A549 (cell line): ENCODE measurements around the gene CTNNA1. TPM values are rescaled to one million over a fixed set of nuclear protein-coding genes. Genes with fewer than 3 reads are reported as not detected.

Experiments
- ATAC-seq, 2 experiments: fragments of 200-7000 bp in 1 of 2; fragments of >200 bp in 1 of 2; cut with Nextera tagmentation in 1 of 2; cut with Tn5 transposase in 1 of 2; 3 replicates each; pipeline versions ENCODE4 v1.8.0 to v1.9.1; 2018 to 2020; ENCODE audit warnings: mild to moderate bottlenecking in 1 of 2, moderate library complexity in 1 of 2
- CTCF ChIA-PET: fragments of 300-600 bp; sonication (Branson Sonifier 250); formaldehyde crosslinking; extraction: SDS; loops from one replicate; lab custom pipeline; 2021; ENCODE audit warnings: antibody characterized with exemption, inconsistent platforms; lab: Yijun Ruan, JAX
- POLR2A ChIA-PET: fragments of 350-600 bp; formaldehyde crosslinking; extraction: SDS; loops from one replicate; lab custom pipeline; 2021; ENCODE audit warnings: antibody characterized with exemption, inconsistent platforms; lab: Yijun Ruan, JAX
- DNase-seq, 2 experiments: peaks; one replicate each; pipeline versions ENCODE4 v3.0.0 to v3.0.0-alpha.2; 2011 to 2016; ENCODE audit warnings: low read depth in 1 of 2, low spot score in 1 of 2
- FAIRE-seq: peaks from 2 replicates; lab custom pipeline; 2011; peaks lifted over from hg19 to GRCh38; lab: Jason Lieb, UNC
- H3K27ac ChIP-seq, 2 experiments: fragments of >200 bp; sonication (Bioruptor Twin); formaldehyde crosslinking; 3 replicates each; pipeline ENCODE4 v1.5.1; 2016 to 2017
- H3K4me1 ChIP-seq: fragments of >200 bp; sonication (Bioruptor Twin); formaldehyde crosslinking; 3 replicates; pipeline ENCODE4 v1.6.1; 2016
- H3K4me2 ChIP-seq: fragments of >200 bp; sonication (Bioruptor Twin); formaldehyde crosslinking; 3 replicates; pipeline ENCODE4 v1.6.1; 2016
- H3K4me3 ChIP-seq: fragments of >200 bp; sonication (Bioruptor Twin); formaldehyde crosslinking; 3 replicates; pipeline ENCODE4 v1.5.1; 2016
- H3K9me3 ChIP-seq: fragments of >200 bp; sonication (Bioruptor Twin); formaldehyde crosslinking; 3 replicates; pipeline ENCODE4 v1.6.1; 2016
- BHLHE40 ChIP-seq: IDR thresholded peaks from 2 replicates; pipeline ENCODE4 v1.6.1; 2012; ENCODE audit warnings: low read depth, low read length, inconsistent platforms
- CBX2 ChIP-seq: fragments of 200-600 bp; sonication (generic); IDR thresholded peaks from 2 replicates; pipeline ENCODE4 v1.6.1; 2016; ENCODE audit warnings: low read depth, mild to moderate bottlenecking, borderline replicate concordance
- CBX8 ChIP-seq: fragments of 200-600 bp; sonication (generic); IDR thresholded peaks from 2 replicates; pipeline ENCODE4 v1.6.1; 2016
- CEBPB ChIP-seq, 2 experiments: fragments of >200 bp in 1 of 2; sonication (Bioruptor Twin) in 1 of 2; formaldehyde crosslinking in 1 of 2; IDR thresholded peaks; 2 replicates each; pipeline ENCODE4 v1.6.1; 2012 to 2016
- EHMT2 ChIP-seq: fragments of 200-600 bp; sonication (generic); IDR thresholded peaks from 2 replicates; pipeline ENCODE4 v1.6.1; 2016; ENCODE audit warnings: antibody characterized with exemption, low read depth, mild to moderate bottlenecking, moderate library complexity
- EP300 ChIP-seq, 2 experiments: fragments of >200 bp; sonication (Bioruptor Twin); formaldehyde crosslinking; IDR thresholded peaks; 2 replicates in 1 of 2; 3 replicates in 1 of 2; pipeline ENCODE4 v1.6.1; 2016 to 2017
- ESRRA ChIP-seq: fragments of 150-350 bp; IDR thresholded peaks from 2 replicates; pipeline ENCODE4 v1.6.1; 2014; ENCODE audit warnings: mild to moderate bottlenecking, low read length, borderline replicate concordance
- FOSB ChIP-seq: fragments of 250-450 bp; sonication (Bioruptor Pico); IDR thresholded peaks from 2 replicates; pipeline ENCODE4 v1.5.0; 2020; ENCODE audit warnings: mild to moderate bottlenecking, moderate library complexity
- GATA3 ChIP-seq: IDR thresholded peaks from 2 replicates; pipeline ENCODE4 v1.6.1; 2012; ENCODE audit warnings: borderline replicate concordance
- HDAC2 ChIP-seq: fragments of 200-600 bp; sonication (generic); IDR thresholded peaks from 2 replicates; pipeline ENCODE4 v1.6.1; 2016
- HEYL ChIP-seq: fragments of 250-450 bp; sonication (Bioruptor Pico); IDR thresholded peaks from 2 replicates; pipeline ENCODE4 v1.8.0; 2021; ENCODE audit warnings: mild to moderate bottlenecking, moderate library complexity
- HOXB13 ChIP-seq: fragments of 250-450 bp; sonication (Bioruptor Pico); IDR thresholded peaks from 2 replicates; pipeline ENCODE4 v1.5.0; 2020; ENCODE audit warnings: low read depth, mild to moderate bottlenecking, moderate library complexity
- JUN ChIP-seq, 2 experiments: fragments of >200 bp; sonication (Bioruptor Twin); formaldehyde crosslinking; IDR thresholded peaks; 2 replicates in 1 of 2; 3 replicates in 1 of 2; pipeline ENCODE4 v1.6.1; 2016 to 2017
- JUNB ChIP-seq: fragments of >200 bp; sonication (Bioruptor Twin); formaldehyde crosslinking; IDR thresholded peaks from 2 replicates; pipeline ENCODE4 v1.6.1; 2016
- KDM1A ChIP-seq: fragments of 200-600 bp; sonication (generic); IDR thresholded peaks from 2 replicates; pipeline ENCODE4 v1.6.1; 2016; ENCODE audit warnings: low read depth, mild to moderate bottlenecking
- MAZ ChIP-seq: fragments of 150-350 bp; IDR thresholded peaks from 2 replicates; pipeline ENCODE4 v1.6.1; 2014; ENCODE audit warnings: antibody characterized with exemption, low read depth, low read length, borderline replicate concordance
- MYC ChIP-seq: IDR thresholded peaks from 2 replicates; pipeline ENCODE4 v1.6.1; 2012; ENCODE audit warnings: mild to moderate bottlenecking, inconsistent platforms, low read length, improper control_type of control experiment, borderline replicate concordance
- NFE2L2 ChIP-seq: fragments of 150-350 bp; conservative IDR thresholded peaks from 2 replicates; pipeline ENCODE4 v1.6.1; 2014; ENCODE audit warnings: low read length
- NPAS2 ChIP-seq: fragments of 250-450 bp; sonication (Bioruptor Pico); IDR thresholded peaks from 2 replicates; pipeline ENCODE4 v1.8.0; 2022; ENCODE audit warnings: mild to moderate bottlenecking, moderate library complexity, borderline replicate concordance
- RCOR1 ChIP-seq: fragments of 150-350 bp; IDR thresholded peaks from 2 replicates; pipeline ENCODE4 v1.6.1; 2014; ENCODE audit warnings: antibody characterized with exemption, low read length, low read depth
- RNF2 ChIP-seq: fragments of 200-600 bp; sonication (generic); IDR thresholded peaks from 2 replicates; pipeline ENCODE4 v1.6.1; 2016; ENCODE audit warnings: low read depth, mild to moderate bottlenecking, antibody characterized with exemption, moderate library complexity, borderline replicate concordance
- TFCP2L1 ChIP-seq: fragments of 250-450 bp; sonication (Bioruptor Pico); IDR thresholded peaks from 2 replicates; pipeline ENCODE4 v1.5.0; 2021; ENCODE audit warnings: mild to moderate bottlenecking
- TP53 ChIP-seq: fragments of 250-450 bp; sonication (Bioruptor Pico); IDR thresholded peaks from 2 replicates; pipeline ENCODE4 v1.5.0; 2021; ENCODE audit warnings: mild to moderate bottlenecking, moderate library complexity
- ZFP36 ChIP-seq: fragments of 450-650 bp; IDR thresholded peaks from 2 replicates; pipeline ENCODE4 v1.6.1; 2014; ENCODE audit warnings: borderline replicate concordance; ENCODE audit not compliant: partially characterized antibody
- ZNF302 ChIP-seq: fragments of 250-450 bp; sonication (Bioruptor Pico); IDR thresholded peaks from 2 replicates; pipeline ENCODE4 v1.9.0; 2021; ENCODE audit warnings: inconsistent platforms, mild to moderate bottlenecking, moderate library complexity
- ZSCAN20 ChIP-seq: fragments of 250-450 bp; sonication (Bioruptor Pico); IDR thresholded peaks from 2 replicates; pipeline ENCODE4 v1.8.0; 2022; ENCODE audit warnings: mild to moderate bottlenecking, moderate library complexity
- WGBS: methylation state at CpG from one replicate; pipeline ENCODE4 v1.1.6; 2017; ENCODE audit errors: missing lambda C conversion rate; 5-methylcytosine and 5-hydroxymethylcytosine counted together
- polyA plus RNA-seq, 4 experiments: library from polyadenylated mRNA; depleted of rRNA in 3 of 4; stranded (reverse); fragments of >200 nt; fragmentation: RNase III in 1 of 4; extraction: RNeasy Plus Mini Kit Qiagen cat#74134 plus additional on column Dnase treatment in 1 of 4; gene quantifications; 2 replicates in 3 of 4; 3 replicates in 1 of 4; pipeline ENCODE4 v1.2.3, GENCODE V29; 2011 to 2017
- TF ChIP-seq, protein P1 (sequence below): IDR thresholded peaks from 2 replicates; pipeline ENCODE4 v1.6.1; 2012
- TF ChIP-seq, protein P2 (sequence below): fragments of 450-650 bp; IDR thresholded peaks from 2 replicates; pipeline ENCODE4 v1.6.1; 2014; ENCODE audit warnings: antibody characterized with exemption
- TF ChIP-seq, protein P3 (sequence below): fragments of 250-450 bp; sonication (Bioruptor Pico); IDR thresholded peaks from 2 replicates; pipeline ENCODE4 v1.5.0; 2020; ENCODE audit warnings: low read depth, mild to moderate bottlenecking, moderate library complexity
- TF ChIP-seq, protein P4 (sequence below): fragments of 150-350 bp; IDR thresholded peaks from 2 replicates; pipeline ENCODE4 v1.6.1; 2014; ENCODE audit warnings: low read depth, mild to moderate bottlenecking, low read length
- TF ChIP-seq, protein P5 (sequence below): fragments of >200 bp; sonication (Bioruptor Twin); formaldehyde crosslinking; IDR thresholded peaks from 3 replicates; pipeline ENCODE4 v1.6.1; 2016

CTNNA1 gene
- polyA plus RNA-seq, 2 of the 4 experiments (the other 2 are of a cell fraction) = 154 to 184 TPM

DNA sequence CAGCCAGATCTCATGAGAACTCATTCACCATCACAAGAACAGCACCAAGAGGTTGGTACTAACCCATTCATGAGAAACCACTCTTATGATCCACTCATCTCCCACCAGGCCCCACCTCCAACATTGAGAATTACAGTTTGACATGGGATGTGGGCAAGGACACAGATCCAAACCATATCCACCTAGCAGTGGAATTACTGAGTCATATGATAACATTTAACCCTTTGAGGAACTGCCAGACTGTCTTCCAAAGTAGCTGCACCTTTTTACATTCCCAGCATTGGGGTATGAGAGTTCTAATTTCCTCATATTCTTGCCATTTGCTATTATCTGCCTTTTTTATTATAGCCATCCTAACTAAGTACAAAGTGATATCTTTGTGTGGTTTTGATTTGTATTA lies 51.9 kb downstream of the CTNNA1 start:
- ChIA-PET CTCF (interaction anchor here (1.1 kb wide), 1 partner anchor 20 kb away, joined by 4 read pairs; no protein-coding TSS in a partner anchor), POLR2A (no interaction called here)
- no peak for TF ChIP-seq CBX2
- TF ChIP-seq KDM1A = no peak
- TF ChIP-seq RNF2 = no peak
- no peak for TF ChIP-seq JUN (IDR thresholded peaks at IDR 0.05)
- no peak for TF ChIP-seq JUNB
- TF ChIP-seq EP300 (IDR thresholded peaks at IDR 0.05) = no peak
- no peak for TF ChIP-seq MYC
- H3K9me3 ChIP-seq = peaks cover under 1% of the 10 kb centered on the region; the same call in 1 of the 3 replicates
- no peak overlapping the region for H3K4me2 ChIP-seq
- ATAC-seq (no peak), DNase-seq (no peak), FAIRE-seq (no peak)
- no peak overlapping the region for H3K27ac ChIP-seq
- H3K4me3 ChIP-seq = no peak overlapping the region
- no peaks in the 10 kb centered on the region for H3K4me1 ChIP-seq

DNA sequence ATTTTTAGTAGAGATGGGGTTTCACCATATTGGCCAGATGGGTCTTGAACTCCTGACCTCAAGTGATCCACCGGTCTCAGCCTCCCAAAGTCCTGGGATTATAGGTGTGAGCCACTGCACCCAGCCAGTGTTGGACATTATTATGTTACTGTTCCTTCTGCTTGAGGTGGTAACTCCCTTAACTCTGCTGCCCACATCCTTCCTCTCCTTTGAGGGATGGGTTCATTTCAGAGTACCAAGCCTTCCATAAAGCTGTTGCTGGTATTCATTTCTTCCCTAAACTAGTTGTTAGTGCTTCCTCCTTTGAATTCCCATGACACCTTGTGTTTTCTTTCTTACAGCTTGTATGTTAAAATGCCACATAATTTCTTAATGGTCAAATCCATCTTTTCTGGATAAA lies 54.0 kb downstream of the CTNNA1 start:
- POLR2A ChIA-PET = no interaction called here
- Histone ChIP-seq H3K4me1 (no peaks in the 10 kb centered on the region), H3K4me2 (no peak overlapping the region), H3K27ac (no peak overlapping the region)
- no peak for ATAC-seq
- TF ChIP-seq CEBPB (IDR thresholded peaks at IDR 0.05) (no peak), CBX8 (no peak), GATA3 (no peak), KDM1A (no peak), RNF2 (no peak), EHMT2 (no peak), RCOR1 (no peak), JUNB (no peak), FOSB (CRISPR knock-in tag) (no peak), ZNF302 (CRISPR knock-in tag) (no peak), ESRRA (no peak), ZSCAN20 (no peak), NPAS2 (CRISPR knock-in tag) (no peak), TFCP2L1 (CRISPR knock-in tag) (no peak), HEYL (no peak), BHLHE40 (no peak)
- TF ChIP-seq, protein P1, sequence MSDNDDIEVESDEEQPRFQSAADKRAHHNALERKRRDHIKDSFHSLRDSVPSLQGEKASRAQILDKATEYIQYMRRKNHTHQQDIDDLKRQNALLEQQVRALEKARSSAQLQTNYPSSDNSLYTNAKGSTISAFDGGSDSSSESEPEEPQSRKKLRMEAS = no peak
- TF ChIP-seq, protein P2, sequence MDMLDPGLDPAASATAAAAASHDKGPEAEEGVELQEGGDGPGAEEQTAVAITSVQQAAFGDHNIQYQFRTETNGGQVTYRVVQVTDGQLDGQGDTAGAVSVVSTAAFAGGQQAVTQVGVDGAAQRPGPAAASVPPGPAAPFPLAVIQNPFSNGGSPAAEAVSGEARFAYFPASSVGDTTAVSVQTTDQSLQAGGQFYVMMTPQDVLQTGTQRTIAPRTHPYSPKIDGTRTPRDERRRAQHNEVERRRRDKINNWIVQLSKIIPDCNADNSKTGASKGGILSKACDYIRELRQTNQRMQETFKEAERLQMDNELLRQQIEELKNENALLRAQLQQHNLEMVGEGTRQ = no peak
- TF ChIP-seq, protein P3, sequence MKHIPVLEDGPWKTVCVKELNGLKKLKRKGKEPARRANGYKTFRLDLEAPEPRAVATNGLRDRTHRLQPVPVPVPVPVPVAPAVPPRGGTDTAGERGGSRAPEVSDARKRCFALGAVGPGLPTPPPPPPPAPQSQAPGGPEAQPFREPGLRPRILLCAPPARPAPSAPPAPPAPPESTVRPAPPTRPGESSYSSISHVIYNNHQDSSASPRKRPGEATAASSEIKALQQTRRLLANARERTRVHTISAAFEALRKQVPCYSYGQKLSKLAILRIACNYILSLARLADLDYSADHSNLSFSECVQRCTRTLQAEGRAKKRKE (CRISPR knock-in tag) = no peak
- TF ChIP-seq, protein P4, sequence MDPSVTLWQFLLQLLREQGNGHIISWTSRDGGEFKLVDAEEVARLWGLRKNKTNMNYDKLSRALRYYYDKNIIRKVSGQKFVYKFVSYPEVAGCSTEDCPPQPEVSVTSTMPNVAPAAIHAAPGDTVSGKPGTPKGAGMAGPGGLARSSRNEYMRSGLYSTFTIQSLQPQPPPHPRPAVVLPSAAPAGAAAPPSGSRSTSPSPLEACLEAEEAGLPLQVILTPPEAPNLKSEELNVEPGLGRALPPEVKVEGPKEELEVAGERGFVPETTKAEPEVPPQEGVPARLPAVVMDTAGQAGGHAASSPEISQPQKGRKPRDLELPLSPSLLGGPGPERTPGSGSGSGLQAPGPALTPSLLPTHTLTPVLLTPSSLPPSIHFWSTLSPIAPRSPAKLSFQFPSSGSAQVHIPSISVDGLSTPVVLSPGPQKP = no peak
- TF ChIP-seq, all 56 proteins: peak for 0
- WGBS = 100% methylated on average over 1 of the region's 1 CpG
- FAIRE-seq = no peak
- CTCF ChIA-PET = interaction anchor here (1.2 kb wide), 1 partner anchor 19 kb away, joined by 3 read pairs; no protein-coding TSS in a partner anchor
- Histone ChIP-seq H3K9me3 (no peaks in the 10 kb centered on the region), H3K4me3 (no peak overlapping the region)
- DNase-seq = no peak

DNA sequence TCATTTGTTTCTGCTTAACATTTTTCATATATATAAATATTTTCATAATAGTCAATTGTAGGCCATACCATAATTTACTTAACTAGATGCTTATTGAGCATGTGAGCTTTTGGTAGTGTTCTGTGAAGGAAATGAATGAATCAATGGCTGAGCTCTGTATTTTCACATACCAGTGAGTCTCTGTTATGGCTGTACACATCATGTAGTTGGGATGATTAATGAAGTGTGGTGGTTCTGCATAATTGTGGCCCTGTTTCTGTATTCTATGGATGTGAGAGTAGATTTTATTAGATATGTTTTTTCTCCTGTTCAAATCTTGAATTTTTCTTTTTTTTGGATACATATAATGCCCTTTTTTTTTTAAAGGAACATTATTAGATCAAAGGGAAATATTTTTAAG lies 56.2 kb downstream of the CTNNA1 start:
- no peak for ATAC-seq
- no peak overlapping the region for H3K4me2 ChIP-seq
- no peaks in the 10 kb centered on the region for H3K4me1 ChIP-seq
- H3K4me3 ChIP-seq = no peak overlapping the region
- no peak for DNase-seq
- POLR2A ChIA-PET = no interaction called here
- H3K27ac ChIP-seq = no peak overlapping the region
- no peaks in the 10 kb centered on the region for H3K9me3 ChIP-seq
- TF ChIP-seq, protein P4 = no peak
- TF ChIP-seq TP53 (CRISPR knock-in tag) (no peak), HDAC2 (no peak), CBX2 (no peak), RCOR1 (no peak), NPAS2 (CRISPR knock-in tag) (no peak), ZFP36 (no peak), NFE2L2 (no peak), HOXB13 (no peak), MAZ (no peak)
- TF ChIP-seq, protein P5, sequence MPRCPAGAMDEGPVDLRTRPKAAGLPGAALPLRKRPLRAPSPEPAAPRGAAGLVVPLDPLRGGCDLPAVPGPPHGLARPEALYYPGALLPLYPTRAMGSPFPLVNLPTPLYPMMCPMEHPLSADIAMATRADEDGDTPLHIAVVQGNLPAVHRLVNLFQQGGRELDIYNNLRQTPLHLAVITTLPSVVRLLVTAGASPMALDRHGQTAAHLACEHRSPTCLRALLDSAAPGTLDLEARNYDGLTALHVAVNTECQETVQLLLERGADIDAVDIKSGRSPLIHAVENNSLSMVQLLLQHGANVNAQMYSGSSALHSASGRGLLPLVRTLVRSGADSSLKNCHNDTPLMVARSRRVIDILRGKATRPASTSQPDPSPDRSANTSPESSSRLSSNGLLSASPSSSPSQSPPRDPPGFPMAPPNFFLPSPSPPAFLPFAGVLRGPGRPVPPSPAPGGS = no peak
- CTCF ChIA-PET = interaction anchor here (1.1 to 1.7 kb wide), 2 partner anchors 20 to 465 kb away, joined by 3 to 6 read pairs; no protein-coding TSS in a partner anchor
- FAIRE-seq = no peak
